ENCODE data around the gene BTN3A1.
"Not testable (repeated sequence)": the region's sequence is repeated elsewhere in the genome, so short reads cannot be mapped to it uniquely, and the experiment has no call there.

Gene BTN3A1

DNA sequence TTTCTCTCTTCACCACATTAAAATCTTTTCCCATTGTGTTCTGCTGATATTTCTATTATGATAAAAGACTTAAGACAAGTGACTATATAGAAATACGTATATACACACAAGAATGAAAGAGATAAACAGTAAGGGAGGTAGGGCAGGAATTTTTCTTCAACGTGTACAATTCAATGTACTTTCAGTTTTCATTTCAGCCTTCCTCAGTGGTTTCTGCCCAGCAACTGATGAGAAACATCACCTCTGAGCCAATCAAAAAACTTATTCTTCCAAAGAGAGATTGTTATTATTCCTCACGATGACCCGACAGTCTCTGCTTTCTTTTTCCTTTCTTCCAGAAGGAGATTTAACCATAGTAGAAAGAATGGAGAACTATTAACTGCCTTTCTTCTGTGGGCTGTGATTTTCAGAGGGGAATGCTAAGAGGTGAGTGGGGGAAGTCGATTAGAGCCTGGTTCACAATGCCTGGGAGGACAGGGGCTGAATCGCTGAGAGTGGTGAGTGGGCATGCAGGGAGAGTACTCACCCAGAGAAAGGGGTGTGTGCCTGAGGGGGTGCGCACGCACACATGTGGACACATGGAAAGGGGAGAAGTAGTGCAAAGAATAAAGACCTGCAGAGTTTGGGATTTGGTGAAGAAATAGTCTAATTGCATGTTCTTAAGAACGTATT is at the start of gene BTN3A1:
TSS of gene BTN3A1 (plus strand) at position 289 of the 672 bp plus-strand sequence. CDS start 3,289 bp downstream, outside the sequence.
- peak; percentile 85 for DNase-seq (ENCODE audit: low read depth)

DNA sequence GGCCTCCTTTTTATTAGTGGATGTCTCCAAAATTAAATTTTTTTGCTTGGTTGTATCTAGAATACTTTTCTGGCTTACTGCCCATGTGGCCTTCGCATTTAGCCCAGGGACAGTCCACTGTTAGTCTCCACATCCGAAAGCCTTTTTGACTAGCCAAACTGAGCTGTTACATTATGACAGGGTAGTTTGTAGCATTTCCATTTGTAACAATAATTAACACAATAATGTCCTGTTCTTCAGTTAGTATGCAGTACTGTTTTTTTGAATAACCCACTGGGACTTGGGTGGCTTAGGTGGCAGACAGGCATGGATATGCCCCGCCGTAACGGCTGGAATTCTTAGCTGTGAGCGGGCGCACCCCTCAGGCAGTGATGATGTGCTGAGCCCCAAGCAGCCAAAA is 49.8 kb upstream of the BTN3A1 start:
- no peak for DNase-seq (ENCODE audit: low read depth)

DNA sequence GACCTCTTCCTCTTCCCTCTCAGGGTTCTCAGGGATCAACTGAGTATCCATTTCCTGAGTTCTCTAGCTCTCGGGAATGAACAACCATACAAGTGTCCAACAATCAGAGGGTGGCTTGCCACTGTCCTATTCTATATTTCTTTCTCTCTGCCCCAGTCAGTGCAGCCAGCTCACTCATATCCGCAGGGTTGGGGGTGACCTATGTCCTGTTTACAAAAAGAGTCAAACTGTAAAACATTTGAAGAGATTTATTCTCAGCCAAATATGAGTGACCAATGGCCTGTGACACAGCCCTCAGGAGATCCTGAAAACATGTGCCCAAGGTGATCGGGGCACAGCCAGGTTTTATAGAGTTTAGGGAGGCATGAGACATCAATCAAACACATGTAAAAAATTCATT is 47.9 kb upstream of the BTN3A1 start:
- DNase-seq (ENCODE audit: low read depth) = peak; percentile 31

DNA sequence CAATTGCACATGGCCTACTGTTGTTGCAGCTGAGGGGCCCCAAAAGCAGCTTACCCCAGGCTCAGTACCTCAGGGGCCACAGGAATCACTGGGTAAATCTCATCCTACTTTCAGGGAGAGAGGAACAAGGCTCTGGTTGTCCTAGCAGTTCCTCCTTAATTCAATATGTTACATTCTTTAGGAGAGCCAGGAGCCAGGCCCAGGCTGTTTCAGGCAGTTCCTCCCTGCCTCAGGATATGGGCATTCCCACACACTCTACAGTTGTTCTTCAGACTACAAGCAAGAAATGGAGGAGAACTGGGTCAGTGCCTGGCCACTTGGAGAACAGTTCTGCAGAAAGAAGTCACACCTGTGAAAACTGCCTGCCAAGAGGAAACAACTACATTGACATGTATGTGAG is 46.7 kb upstream of the BTN3A1 start:
- no peak for DNase-seq (ENCODE audit: low read depth)

DNA sequence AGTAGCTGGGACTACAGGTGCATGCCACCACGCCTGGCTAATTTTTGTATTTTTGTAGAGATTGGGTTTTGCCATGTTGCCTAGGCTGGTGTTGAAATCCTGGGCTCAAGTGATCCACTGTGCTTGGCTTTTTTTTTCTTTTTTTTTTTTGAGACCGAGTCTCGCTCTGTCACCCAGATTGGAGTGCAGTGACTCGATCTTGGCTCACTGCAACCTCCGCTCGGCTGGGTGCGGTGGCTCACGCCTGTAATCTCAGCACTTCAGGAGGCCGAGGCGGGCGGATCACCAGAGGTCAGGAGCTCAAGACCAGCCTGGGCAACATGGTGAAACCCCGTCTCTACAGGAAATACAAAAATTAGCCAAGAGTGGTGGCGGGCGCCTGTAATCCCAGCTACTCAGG is 44.5 kb upstream of the BTN3A1 start:
- DNase-seq (ENCODE audit: low read depth) = peak; percentile 18

DNA sequence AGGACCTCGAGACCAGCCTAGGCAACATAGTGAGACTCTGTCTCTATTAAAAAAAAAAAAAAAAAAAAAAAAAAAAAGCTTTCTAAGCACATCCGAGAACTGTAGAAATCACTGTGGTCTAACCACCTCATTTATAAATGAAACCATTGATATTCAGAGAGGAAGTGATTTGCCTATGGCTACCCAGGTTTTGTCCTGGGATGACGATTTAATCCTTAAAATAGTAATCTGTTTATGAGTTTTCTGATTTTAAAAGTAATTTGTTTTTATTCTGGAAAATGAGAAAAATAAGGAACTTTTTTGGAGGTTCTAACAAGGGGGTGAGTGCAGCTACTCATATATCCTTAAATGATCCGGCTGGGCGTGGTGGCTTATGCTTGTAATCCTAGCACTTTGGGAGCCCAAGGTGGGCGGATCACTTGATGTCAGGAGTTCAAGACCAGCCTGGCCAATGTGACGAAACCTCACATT is 43.5 kb upstream of the BTN3A1 start:
- no peak for DNase-seq (ENCODE audit: low read depth)

DNA sequence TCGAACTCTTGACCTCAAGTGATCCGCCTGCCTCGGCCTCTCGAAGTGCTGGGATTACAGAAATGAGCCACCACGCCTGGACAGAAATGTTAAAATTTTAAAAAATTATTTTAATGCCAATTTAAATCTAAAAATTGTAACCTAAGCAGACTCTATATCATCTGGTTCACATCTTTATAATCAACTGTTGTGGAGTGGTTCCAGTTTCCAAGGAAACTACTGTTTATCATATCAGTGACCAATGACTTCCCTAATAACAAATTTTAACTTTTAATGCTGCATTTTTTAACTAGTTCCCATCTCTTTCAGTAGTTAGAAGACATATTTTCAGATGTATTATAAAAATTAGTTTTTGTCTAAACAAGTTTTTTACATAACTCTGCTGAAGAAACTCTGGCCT is 42.3 kb upstream of the BTN3A1 start:
- no peak for DNase-seq (ENCODE audit: low read depth)

DNA sequence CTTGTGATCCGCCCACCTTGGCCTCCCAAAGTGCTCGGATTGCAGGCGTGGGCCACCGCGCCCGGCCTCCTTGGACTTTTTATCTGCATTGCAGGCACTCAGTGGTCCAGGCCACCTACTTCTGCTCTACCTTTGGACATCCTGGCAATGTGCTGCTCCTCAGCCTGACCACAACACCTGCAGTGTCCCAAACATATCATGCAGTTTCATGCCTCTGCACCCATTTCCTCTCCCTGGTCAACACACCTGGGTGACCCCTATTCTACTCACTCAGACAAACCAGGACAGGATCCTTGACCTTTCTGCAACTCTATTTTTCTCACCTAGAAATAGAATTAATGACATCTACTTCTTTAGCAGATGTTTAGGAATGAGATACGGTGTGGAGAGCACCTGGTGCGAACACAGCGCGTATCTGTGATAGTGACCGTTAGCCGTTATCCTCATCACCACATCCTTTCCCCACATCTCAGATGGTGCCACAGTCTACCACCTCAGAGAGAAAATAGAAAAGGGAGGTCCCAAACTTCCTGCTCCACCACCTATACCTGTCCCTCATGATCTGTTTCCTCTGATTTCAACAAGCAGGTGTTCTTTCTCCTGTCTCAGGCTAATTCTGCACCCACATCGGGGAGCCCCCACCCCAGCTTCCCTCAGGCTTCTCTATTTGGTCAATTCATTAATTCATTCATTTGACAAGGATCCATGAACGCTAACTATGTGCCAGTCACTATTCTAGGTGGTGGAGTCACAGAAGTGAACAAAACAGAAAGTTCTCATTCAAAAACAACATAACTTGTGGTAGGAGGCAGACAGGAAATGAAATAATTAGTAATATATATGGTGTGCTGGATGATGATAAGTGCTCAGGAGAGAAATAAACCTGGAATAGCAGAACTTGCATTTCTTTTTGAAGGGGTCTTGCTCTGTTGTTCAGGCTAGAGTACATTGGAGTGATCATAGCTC is 41.3 kb upstream of the BTN3A1 start:
- DNase-seq (ENCODE audit: low read depth) = no peak

DNA sequence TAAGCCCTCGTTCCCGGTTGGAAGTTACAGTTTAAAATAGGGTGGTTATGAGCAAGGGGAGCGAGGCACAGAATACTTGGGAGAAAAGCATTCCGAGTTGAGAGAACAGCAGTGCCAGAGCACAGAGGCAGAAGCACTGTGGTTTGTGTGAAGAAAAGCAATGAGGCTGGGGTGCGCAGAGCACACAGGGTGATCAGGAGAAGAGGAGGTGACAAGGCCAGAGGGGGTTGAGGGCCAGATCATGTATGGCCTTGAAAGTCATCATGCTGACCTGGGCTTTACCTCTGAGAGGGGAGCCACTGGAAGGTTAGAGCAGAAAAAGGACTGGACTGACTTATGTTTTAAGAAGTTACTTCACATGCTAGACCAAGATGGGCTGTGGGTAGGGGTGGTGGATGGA is 40.5 kb upstream of the BTN3A1 start:
- no peak for DNase-seq (ENCODE audit: low read depth)

DNA sequence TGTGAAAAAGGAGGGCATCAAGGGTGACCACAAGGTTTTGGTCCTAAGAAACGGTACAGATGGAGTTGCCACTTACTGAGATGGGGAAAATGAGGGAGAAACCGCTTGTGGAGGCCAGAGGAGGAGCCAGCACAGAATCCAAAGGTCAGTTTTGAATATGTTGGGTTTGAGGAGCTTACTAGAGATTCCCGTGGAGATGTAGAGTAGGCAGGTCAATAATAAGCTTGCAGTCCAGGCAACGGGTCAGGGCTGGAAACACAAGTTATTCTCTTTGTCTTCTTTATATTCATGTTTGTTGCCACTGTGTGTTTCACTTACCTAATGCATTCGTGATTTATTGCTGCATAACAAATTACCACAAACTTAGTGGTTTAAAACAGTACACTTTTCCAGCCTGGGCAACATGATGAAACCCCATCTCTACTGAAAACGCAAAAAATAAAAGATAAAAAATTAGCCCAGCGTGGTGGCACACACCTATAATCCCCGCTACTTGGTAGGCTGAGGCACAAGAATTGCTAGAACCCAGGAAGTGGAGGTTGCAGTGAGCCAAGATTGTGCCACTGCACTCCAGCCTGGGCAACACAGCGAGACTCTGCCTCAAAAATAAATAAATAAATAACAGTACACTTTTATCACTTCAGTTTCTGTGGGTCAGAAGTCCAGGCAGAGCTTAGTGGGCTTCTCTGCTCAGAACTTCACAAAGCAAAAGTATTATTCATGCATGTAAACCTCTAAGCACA is 39.8 kb upstream of the BTN3A1 start:
- DNase-seq (ENCODE audit: low read depth) = no peak

DNA sequence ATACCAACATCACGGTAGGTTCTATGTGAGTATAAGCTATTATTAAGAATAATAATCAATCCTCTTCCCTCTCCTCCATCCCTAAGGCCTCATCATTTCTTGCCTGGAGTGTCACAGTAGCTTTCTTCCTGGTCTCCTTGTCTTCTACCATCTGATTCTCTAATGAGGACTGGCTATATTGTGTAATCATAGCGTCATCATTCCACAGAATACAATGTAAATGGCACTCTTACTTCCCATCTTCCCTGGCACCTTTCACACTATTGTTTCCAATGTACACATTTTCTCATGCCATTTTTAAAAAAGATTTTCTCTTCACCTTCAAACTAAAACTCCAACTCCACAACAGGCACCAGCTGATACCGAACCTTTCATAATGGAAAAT is 39.2 kb upstream of the BTN3A1 start:
- no peak for DNase-seq (ENCODE audit: low read depth)

DNA sequence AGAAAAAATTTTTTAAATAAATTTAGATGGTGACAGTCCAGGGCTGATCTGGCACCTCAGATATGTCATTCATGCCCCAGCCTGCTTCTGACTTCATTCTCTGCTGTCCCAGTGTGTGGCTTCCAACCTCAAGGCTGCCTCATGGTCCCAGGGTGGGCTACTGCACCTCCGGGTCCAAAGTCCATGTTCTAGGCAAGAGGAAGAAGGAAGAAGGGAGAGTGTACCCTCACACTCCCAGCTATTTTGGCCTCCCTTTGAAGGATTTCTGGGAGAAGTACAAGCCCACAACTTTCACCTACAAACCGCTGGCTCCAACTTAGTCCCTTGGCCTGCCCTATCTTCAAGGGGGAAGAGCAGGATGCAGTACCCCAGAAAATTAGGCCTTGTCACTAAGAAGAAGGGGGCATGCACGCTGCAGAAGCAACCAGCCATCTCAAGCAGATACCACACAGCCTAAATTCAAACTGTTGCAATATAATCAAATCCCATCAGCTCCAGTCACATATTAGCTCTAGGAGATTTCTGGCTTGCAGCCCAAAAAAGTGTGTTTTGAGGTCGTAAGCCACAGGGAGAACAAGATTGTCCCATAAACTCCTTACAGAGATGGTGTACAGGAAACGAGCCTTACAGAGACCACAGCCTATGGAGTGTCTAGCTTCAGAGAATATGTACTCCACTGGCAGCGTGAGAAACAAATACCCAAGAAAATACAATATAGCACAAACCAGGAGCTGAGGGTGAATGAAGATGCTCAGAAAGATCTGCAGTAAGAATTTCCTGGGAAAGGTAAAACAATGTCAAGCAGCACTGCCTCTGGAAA is 38.0 kb upstream of the BTN3A1 start:
- DNase-seq (ENCODE audit: low read depth) = peak; percentile 54

DNA sequence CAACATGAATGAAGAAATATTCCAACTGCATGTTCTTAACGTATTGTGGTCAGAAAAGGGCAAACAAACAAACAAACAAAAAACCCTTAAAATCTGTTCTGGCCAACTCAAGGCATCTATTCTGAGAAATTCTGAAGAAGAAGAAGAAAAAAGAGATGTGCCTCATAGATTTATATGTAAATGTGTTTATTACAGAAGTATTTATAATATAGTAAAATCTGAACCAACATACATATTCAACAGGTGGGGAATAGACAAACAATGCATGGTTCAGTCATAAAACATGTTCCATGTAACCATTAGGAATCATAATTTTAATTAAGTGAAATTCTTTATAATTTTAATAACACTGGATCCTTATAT is 36.5 kb upstream of the BTN3A1 start:
- DNase-seq (ENCODE audit: low read depth) = no peak

DNA sequence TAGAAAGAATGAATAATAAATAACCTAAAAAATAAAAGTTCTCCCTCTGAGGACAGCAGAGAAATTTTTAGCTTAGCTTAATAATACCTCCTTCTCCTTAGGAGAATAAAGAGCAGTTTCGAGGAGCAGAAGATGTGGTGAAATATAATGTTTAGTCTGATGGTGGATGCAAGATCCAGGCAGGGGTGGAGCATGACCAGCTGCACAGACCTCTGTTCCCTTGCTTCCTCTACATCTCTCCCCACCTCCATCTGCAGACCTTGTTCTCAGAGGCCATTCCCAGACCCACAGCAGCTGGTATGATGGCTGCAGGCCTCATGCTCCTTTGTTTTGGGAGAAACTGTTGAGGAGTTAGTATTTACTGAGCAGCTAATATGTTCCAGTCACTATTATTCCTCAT is 35.6 kb upstream of the BTN3A1 start:
- peak; percentile 6 for DNase-seq (ENCODE audit: low read depth)

DNA sequence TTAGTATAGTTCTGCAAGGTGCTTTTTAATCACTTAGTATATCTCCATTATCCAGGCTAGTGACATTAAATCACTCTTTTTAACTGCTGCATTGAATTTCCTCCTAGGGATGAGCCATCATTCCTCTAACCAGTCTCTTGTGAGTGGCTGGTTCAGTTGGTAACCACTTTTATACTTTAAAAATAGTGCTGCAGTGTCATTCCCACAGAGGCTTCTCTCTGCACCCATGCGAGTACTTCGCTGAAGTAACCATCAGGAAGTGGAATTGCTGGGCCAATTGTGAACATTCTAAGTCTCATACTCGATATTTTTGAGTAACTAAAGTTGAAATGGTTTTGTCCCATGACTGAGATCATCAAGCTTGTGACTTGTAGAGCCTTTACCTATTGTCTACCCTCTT is 35.0 kb upstream of the BTN3A1 start:
- DNase-seq (ENCODE audit: low read depth) = no peak

DNA sequence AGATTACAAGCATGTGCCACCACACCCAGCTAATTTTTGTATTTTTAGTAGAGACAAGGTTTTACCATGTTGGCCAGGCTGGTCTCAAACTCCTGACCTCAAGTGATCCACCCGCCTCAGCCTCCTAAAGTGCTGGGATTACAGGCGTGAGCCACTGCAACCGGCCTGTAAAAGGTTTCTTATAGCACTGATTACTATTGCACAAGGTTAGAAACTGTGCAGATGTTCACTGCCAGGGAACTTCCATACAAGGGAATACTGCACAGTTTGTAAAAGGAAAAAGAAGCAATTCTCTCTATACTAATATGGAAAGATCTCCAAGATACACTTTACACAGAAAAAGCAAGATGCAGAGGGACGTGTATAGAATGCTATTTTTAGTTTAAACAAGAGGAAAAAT is 30.3 kb upstream of the BTN3A1 start:
- not testable (repeated sequence) for DNase-seq (ENCODE audit: low read depth)

DNA sequence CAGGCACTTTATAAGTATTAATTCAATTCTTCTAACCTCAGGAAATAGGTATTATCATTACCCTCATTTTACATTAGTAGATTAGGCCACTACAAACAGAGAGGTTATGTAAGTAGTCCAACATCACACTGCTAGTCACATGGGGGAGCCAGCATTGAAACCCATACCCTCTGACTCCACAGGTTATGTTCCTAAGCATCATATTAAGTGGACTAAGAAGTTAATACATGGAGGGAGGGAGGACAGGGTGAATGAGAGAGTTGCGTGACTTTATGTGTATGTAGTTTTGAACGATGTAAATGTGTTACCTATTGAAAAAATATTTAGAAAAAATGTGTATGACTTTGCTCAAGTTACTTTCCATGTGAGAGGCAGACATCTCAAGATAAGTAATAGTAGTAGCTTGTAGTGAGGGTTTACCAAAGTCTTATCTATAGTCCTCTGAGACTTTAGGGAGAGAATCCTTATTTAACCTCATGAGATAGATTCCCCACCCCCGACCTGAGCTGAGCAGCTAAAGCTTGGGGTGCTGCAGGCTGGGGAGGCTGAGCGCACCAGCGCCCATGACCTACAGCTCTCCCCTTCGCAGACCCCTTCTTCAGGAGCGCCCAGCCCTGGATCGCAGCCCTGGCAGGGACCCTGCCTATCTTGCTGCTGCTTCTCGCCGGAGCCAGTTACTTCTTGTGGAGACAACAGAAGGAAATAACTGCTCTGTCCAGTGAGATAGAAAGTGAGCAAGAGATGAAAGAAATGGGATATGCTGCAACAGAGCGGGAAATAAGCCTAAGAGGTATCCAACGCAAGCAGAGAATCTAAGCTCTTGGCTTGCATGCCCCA is 29.5 kb upstream of the BTN3A1 start:
- DNase-seq (ENCODE audit: low read depth) = no peak

DNA sequence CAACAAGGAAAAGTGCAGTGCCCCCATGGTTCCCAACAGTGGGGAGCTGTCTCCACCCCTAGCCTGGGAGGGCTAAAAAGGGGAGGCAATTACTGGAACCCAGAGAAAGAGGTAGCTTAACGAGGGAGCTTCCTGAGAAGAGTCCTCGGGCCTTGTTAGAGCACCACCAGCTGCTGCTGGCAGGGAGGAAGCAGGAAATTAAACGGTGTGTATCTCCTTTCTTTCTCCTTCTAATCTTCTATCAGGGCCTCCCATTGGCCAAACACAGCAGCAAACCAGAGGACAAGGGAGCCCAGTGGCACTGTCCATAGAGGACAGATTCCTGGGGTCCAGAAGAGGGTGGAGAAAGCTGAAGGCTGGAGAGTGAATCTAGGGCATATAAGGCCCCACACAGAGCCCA is 26.8 kb upstream of the BTN3A1 start:
- no peak for DNase-seq (ENCODE audit: low read depth)

DNA sequence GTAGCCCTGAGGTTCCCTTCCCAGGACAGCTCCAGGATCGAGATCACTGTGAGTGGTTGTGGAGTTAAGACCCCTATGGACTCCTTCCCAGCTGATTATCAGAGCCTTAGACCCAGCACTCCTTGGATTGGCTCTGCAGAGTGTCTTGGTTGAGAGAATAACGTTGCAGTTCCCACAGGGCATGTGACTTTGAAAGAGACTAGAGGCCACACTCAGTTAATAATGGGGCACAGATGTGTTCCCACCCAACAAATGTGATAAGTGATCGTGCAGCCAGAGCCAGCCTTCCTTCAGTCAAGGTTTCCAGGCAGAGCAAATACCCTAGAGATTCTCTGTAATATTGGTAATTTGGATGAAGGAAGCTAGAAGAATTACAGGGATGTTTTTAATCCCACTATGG is 24.4 kb upstream of the BTN3A1 start:
- no peak for DNase-seq (ENCODE audit: low read depth)

DNA sequence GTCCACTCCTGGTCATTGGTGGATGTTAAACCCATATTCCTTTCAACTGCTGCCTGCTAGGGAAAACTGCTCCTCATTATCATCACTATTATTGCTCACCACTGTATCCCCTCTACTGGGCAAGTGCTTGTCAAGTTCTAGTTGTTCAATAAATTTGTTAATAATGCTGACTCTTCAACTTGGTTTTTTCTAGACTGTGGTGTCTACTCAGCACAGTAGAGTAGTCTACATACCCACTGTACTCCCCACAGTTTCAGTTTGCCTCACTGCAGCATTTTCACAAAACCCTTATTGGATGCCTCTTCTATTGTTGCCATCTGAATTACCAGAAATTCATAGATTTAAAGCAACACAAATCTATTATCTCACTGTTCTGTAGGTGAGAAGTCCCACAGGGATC is 23.9 kb upstream of the BTN3A1 start:
- DNase-seq (ENCODE audit: low read depth) = not testable (repeated sequence)

DNA sequence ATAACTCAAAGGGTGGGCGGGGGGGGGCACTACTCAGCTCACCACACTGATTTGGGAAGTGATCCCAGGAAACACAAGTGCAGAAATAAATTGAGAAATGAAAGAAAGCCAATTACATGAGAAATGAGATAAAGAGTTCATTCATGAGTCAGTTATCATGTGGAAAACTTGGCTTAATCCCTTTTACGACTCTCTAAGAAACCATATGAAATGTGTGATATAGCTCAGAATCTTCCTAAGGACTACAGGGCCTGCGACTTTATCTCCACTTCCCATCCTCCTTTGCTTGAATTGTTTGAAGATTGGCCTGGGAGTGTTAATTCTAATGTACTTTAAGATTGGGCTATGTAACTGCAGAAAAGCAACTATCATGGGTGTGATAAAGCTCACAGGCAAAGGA is 22.8 kb upstream of the BTN3A1 start:
- no peak for DNase-seq (ENCODE audit: low read depth)
